Naive thymus-derived CD4-positive, alpha-beta T cell (primary cell): ENCODE data around the gene ADAMTS10. TPM values are rescaled to one million over a fixed set of nuclear protein-coding genes. Genes with fewer than 3 reads are reported as not detected.
A peak's percentile ranks its signal among the peaks of the same experiment; 100 is the strongest.
"Not testable (repeated sequence)": the region's sequence is repeated elsewhere in the genome, so short reads cannot be mapped to it uniquely, and the experiment has no call there.

Experiments used
- ATAC-seq: fragments of 150-1000 bp; cut with Tn5 transposase; 2 replicates; pipeline ENCODE4 v1.10.0; 2021; ENCODE audit warnings: mild to moderate bottlenecking, moderate library complexity
- CTCF ChIA-PET: fragments of 350-600 bp; sonication (Branson Sonifier 250); formaldehyde crosslinking; loops from one replicate; lab custom pipeline; 2021; ENCODE audit warnings: antibody characterized with exemption; lab: Charles Lee
- POLR2A ChIA-PET: fragments of 350-600 bp; sonication (Branson Sonifier 250); formaldehyde crosslinking; loops from one replicate; lab custom pipeline; 2021; ENCODE audit warnings: antibody characterized with exemption, inconsistent platforms; lab: Charles Lee
- DNase-seq, 9 donors: peaks; one replicate each; pipeline versions ENCODE4 v3.0.0 to v3.0.0-alpha.2; 2020 to 2022; ENCODE audit warnings: mixed read lengths in 1 of 9
- H3K27ac ChIP-seq: one replicate; pipeline ENCODE4 v1.7.0; 2013; ENCODE audit warnings: mild to moderate bottlenecking, low read depth, low read length, moderate library complexity
- H3K27me3 ChIP-seq, 2 donors: one replicate each; pipeline ENCODE4 v1.7.0; 2013; ENCODE audit warnings: low read length in 2 of 2, mild to moderate bottlenecking in 2 of 2, moderate library complexity in 2 of 2; ENCODE audit not compliant: control insufficient read depth in 2 of 2, insufficient read depth in 2 of 2
- H3K36me3 ChIP-seq, 3 experiments: 1 replicate in 2 of 3; 2 replicates in 1 of 3; pipeline ENCODE4 v1.7.0; 2013; ENCODE audit warnings: low read length in 3 of 3, mild to moderate bottlenecking in 3 of 3, moderate library complexity in 1 of 3; ENCODE audit not compliant: insufficient read depth in 3 of 3, control insufficient read depth in 2 of 3
- H3K4me1 ChIP-seq, 2 donors: one replicate each; pipeline ENCODE4 v1.7.0; 2013; ENCODE audit warnings: low read length in 2 of 2, mild to moderate bottlenecking in 2 of 2, moderate library complexity in 1 of 2; ENCODE audit not compliant: control insufficient read depth in 2 of 2, insufficient read depth in 2 of 2
- H3K4me3 ChIP-seq: 2 replicates; pipeline ENCODE4 v1.7.0; 2013; ENCODE audit warnings: mild to moderate bottlenecking, low read length
- H3K9me3 ChIP-seq, 3 experiments: 1 replicate in 2 of 3; 2 replicates in 1 of 3; pipeline ENCODE4 v1.7.0; 2013; ENCODE audit warnings: low read length in 3 of 3; ENCODE audit not compliant: control insufficient read depth in 2 of 3
- H3K27ac Mint-ChIP-seq, 9 donors: one replicate each; pipeline ENCODE4 v1.8.0; 2020 to 2022; ENCODE audit warnings: mixed read lengths in 9 of 9, mild to moderate bottlenecking in 8 of 9, moderate library complexity in 5 of 9, inconsistent platforms in 2 of 9
- H3K27me3 Mint-ChIP-seq, 5 donors: one replicate each; pipeline ENCODE4 v1.8.0; 2021 to 2022; ENCODE audit warnings: mixed read lengths in 5 of 5, mild to moderate bottlenecking in 1 of 5
- H3K36me3 Mint-ChIP-seq, 5 donors: one replicate each; pipeline ENCODE4 v1.8.0; 2020 to 2022; ENCODE audit warnings: mixed read lengths in 5 of 5, mild to moderate bottlenecking in 3 of 5, inconsistent platforms in 1 of 5
- H3K4me1 Mint-ChIP-seq, 7 donors: one replicate each; pipeline ENCODE4 v1.8.0; 2020 to 2022; ENCODE audit warnings: mixed read lengths in 7 of 7, mild to moderate bottlenecking in 3 of 7, inconsistent platforms in 1 of 7
- H3K4me3 Mint-ChIP-seq, 10 donors: one replicate each; pipeline ENCODE4 v1.8.0; 2020 to 2022; ENCODE audit warnings: mild to moderate bottlenecking in 10 of 10, mixed read lengths in 10 of 10, moderate library complexity in 6 of 10, inconsistent platforms in 2 of 10
- H3K9me3 Mint-ChIP-seq, 11 donors: one replicate each; pipeline ENCODE4 v1.8.0; 2020 to 2022; ENCODE audit warnings: mixed read lengths in 11 of 11, mild to moderate bottlenecking in 4 of 11, inconsistent platforms in 1 of 11, moderate library complexity in 1 of 11
- intact Hi-C, 2 donors: fragments of 100-400 bp; cut with micrococcal nuclease; formaldehyde crosslinking; loops; one replicate each; pipeline ENCODE4 v1.15.1; 2023
- polyA plus RNA-seq, 2 donors: library from polyadenylated mRNA; unstranded; fragments of 300-500 nt; fragmentation: Illumina TruSeq; gene quantifications; one replicate each; pipeline ENCODE4 v1.2.3, GENCODE V29; 2021
- total RNA-seq, 6 experiments: library from RNA in 5 of 6; stranded (reverse) in 5 of 6; gene quantifications; 1 replicate in 5 of 6; 2 replicates in 1 of 6; pipeline ENCODE4 v1.2.3 and lab custom pipeline; 2021 to 2026

ADAMTS10 gene
- total and polyA plus RNA-seq, 7 experiments from 2014 or later: 1.5 to 102 (median 78.7) TPM

GRCh38 chr19:8617984-8618383, 7.5 kb upstream of the ADAMTS10 start:
- ATAC-seq: no peak
- H3K36me3 ChIP-seq: no peaks in the 10 kb centered on the region
- DNase-seq: no peak
- intact Hi-C loops: no loop called here
- Mint-ChIP-seq H3K27ac (no peak overlapping the region), H3K4me3 (no peak overlapping the region), H3K9me3 (peaks cover 0 to 3% (median 0%) of the 10 kb centered on the region in 11 donors), H3K4me1 (peaks cover 6 to 16% (median 13%) of the 10 kb centered on the region in 7 donors), H3K36me3 (no peaks in the 10 kb centered on the region), H3K27me3 (peaks cover 0 to 5% (median 3%) of the 10 kb centered on the region in 5 donors)
- H3K27ac ChIP-seq: no peak overlapping the region
- ChIA-PET POLR2A (no interaction called here), CTCF (no interaction called here)
- H3K27me3 ChIP-seq: no peaks in the 10 kb centered on the region
- peaks cover 0 to 7% of the 10 kb centered on the region in 2 donors for H3K4me1 ChIP-seq
- no peak overlapping the region for H3K4me3 ChIP-seq
- H3K9me3 ChIP-seq: no peaks in the 10 kb centered on the region

DNA sequence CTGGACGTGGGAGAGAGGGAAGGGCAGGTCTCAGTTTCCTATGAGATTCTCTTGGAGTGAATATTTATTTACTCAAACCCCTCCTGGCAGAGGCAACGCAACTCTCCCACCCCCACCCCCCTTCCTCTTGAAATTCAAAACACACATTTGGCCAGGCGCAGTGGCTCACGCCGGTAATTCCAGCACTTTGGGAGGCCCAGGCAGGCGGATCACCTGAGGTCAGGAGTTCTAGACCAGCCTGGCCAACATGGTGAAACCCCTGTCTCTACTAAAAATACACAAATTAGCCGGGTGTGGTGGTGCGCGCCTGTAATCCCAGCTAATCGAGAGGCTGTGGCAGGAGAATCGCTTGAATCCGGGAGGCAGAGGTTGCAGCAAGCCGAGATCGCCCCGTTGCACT, 6.8 kb upstream of the ADAMTS10 start:
- H3K4me1 ChIP-seq, H3K9me3 ChIP-seq, H3K9me3 Mint-ChIP-seq, intact Hi-C loops, DNase-seq, H3K36me3 Mint-ChIP-seq, H3K4me3 Mint-ChIP-seq, H3K27ac Mint-ChIP-seq, H3K27me3 ChIP-seq, POLR2A ChIA-PET, CTCF ChIA-PET, ATAC-seq, H3K36me3 ChIP-seq, H3K4me3 ChIP-seq, H3K27ac ChIP-seq, H3K27me3 Mint-ChIP-seq: not testable (repeated sequence)
- H3K4me1 Mint-ChIP-seq: peaks cover 6 to 23% (median 17%) of the 10 kb centered on the region in 7 donors

- no peak for DNase-seq
- Mint-ChIP-seq H3K4me1 (peaks cover 8 to 26% (median 20%) of the 10 kb centered on the region in 7 donors), H3K4me3 (no peak overlapping the region), H3K27ac (no peak overlapping the region), H3K36me3 (no peaks in the 10 kb centered on the region), H3K9me3 (peaks cover 0 to 3% (median 0%) of the 10 kb centered on the region in 11 donors), H3K27me3 (peaks cover 0 to 6% (median 4%) of the 10 kb centered on the region in 5 donors)
- H3K27ac ChIP-seq: no peak overlapping the region
- intact Hi-C loops: no loop called here
- no peak for ATAC-seq
- H3K36me3 ChIP-seq: no peaks in the 10 kb centered on the region
- no peaks in the 10 kb centered on the region for H3K27me3 ChIP-seq
- POLR2A ChIA-PET: no interaction called here
- no peak overlapping the region for H3K4me3 ChIP-seq
- no peaks in the 10 kb centered on the region for H3K9me3 ChIP-seq
- CTCF ChIA-PET: interaction anchor here (0.7 kb wide), 1 partner anchor 210 kb away, joined by 5 read pairs; no protein-coding TSS in a partner anchor
- peaks cover 5 to 7% of the 10 kb centered on the region in 2 donors for H3K4me1 ChIP-seq
Observed at GRCh38 chr19:8616861-8617260, 6.3 kb upstream of the ADAMTS10 start.

DNA sequence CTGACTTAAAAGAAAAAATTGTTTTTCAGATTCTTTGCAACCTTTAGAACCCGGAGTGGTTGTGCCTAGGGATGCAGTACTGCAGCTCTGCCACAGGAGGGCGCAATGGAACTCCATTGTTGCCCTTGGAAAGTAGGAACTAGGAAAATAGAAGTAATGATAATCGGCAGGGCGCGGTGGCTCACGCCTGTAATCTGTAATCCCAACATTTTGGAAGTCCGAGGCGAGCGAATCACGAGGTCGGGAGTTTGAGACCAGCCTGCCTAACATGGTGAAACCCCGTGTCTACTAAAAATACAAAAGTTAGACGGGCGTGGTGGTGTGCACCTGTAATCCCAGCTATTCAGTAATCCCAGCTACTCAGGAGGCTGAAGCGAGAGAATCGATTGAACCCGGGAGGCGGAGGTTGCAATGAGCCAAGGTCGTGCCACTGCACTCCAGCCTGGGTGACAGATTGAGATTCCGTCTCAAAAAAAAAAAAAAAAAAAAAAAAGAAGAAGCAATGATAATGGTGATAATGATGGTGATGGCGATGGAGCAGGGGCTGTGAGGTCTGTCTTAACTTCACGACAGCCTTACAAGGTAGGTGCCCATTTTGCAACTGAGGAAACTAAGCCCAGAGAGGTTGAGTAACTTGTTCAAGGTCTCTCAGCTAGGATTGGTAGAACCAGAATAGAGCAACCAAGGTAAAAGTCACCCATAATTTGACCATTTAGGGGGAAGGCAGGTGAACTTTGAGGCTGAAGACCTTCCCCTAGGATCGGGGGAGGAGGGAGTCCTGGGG, 5.5 kb upstream of the ADAMTS10 start:
- DNase-seq: peak; percentile 37 to 70 (median 54)
- CTCF ChIA-PET: interaction anchor here (0.7 to 0.8 kb wide), 3 partner anchors 17 to 661 kb away, joined by 4 to 5 read pairs (median 4); no protein-coding TSS in a partner anchor
- no peaks in the 10 kb centered on the region for H3K9me3 ChIP-seq
- H3K4me1 ChIP-seq: peaks cover 7 to 11% of the 10 kb centered on the region in 2 donors
- no peak overlapping the region for H3K4me3 ChIP-seq
- Mint-ChIP-seq H3K4me1 (peaks cover 8 to 31% (median 25%) of the 10 kb centered on the region in 7 donors), H3K27me3 (peaks cover 0 to 10% (median 4%) of the 10 kb centered on the region in 5 donors), H3K27ac (peak overlapping the region in 6 of 9 donors; percentile 19 to 72 (median 48)), H3K4me3 (peak overlapping the region in 5 of 10 donors; percentile 2 to 74 (median 30)), H3K36me3 (no peaks in the 10 kb centered on the region), H3K9me3 (peaks cover 0 to 3% (median 0%) of the 10 kb centered on the region in 11 donors)
- peak; percentile 83 for ATAC-seq
- H3K36me3 ChIP-seq: no peaks in the 10 kb centered on the region
- no peak overlapping the region for H3K27ac ChIP-seq
- POLR2A ChIA-PET: interaction anchor here (0.8 kb wide), 1 partner anchor 110 kb away, joined by 3 read pairs; no protein-coding TSS in a partner anchor
- H3K27me3 ChIP-seq: no peaks in the 10 kb centered on the region
- intact Hi-C loops: loop anchor here (1.0 kb wide), 3 partner anchors 26 to 464 kb away; no protein-coding TSS in a partner anchor

DNA sequence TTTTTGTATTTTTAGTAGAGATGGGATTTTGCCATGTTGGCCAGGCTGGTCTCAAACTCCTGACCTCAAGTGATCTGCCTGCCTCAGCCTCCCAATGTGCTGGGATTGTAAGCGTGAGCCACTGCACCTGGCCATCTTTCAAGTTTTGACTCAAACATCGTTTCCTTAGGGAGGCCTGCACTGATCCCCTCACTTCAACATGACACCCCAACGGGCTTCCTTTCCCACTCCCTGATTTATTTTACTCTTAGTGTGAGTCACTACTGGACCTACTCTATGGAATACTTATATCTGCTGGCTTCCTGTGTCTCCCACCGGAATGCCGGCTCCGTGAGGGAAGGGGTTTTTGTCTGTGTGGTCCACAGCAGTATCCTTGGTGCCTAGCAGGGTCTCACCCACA, 4.5 kb upstream of the ADAMTS10 start:
- intact Hi-C loops: loop anchor here (1.0 kb wide), 3 partner anchors 27 to 465 kb away; no protein-coding TSS in a partner anchor
- Mint-ChIP-seq H3K4me3 (peak overlapping the region in 1 of 10 donors; percentile 7), H3K4me1 (peaks cover 12 to 35% (median 29%) of the 10 kb centered on the region in 7 donors), H3K27me3 (peaks cover 0 to 13% (median under 1%) of the 10 kb centered on the region in 5 donors), H3K9me3 (peaks cover 0 to 3% (median 0%) of the 10 kb centered on the region in 11 donors), H3K27ac (peak overlapping the region in 7 of 9 donors; percentile 29 to 72 (median 49)), H3K36me3 (peaks cover 0 to 2% (median 0%) of the 10 kb centered on the region in 5 donors)
- Histone ChIP-seq H3K4me1 (peaks cover 7 to 11% of the 10 kb centered on the region in 2 donors), H3K27ac (no peak overlapping the region), H3K27me3 (no peaks in the 10 kb centered on the region), H3K36me3 (peaks cover 0 to 4% (median 0%) of the 10 kb centered on the region in 3 experiments), H3K9me3 (no peaks in the 10 kb centered on the region), H3K4me3 (no peak overlapping the region)
- ChIA-PET POLR2A (interaction anchor here (0.8 kb wide), 1 partner anchor 109 kb away, joined by 3 read pairs; no protein-coding TSS in a partner anchor), CTCF (interaction anchor here (3.2 kb wide), 1 partner anchor 35 kb away, joined by 12 read pairs; no protein-coding TSS in a partner anchor)
- ATAC-seq (no peak), DNase-seq (no peak)

DNA sequence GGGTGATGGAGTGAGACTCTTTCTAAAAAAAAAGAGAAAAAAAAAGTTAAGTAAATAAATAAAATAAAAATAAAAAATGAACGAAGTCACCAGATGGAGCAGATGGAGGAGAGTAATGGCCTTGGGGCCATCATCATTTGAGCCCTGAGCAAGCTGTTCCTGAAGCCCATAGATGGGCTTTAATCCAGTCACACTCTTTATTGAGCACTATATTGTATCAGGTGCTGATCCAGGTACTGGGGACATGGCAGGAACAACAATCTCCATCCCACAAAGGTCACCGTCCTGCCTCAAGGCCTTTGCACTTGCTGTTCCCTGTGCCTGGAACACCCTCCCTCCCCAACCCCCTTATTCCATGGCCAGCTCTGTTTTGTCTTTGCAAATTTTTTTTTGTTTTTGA, 3.9 kb upstream of the ADAMTS10 start:
- peaks cover 0 to 3% (median 0%) of the 10 kb centered on the region in 11 donors for H3K9me3 Mint-ChIP-seq
- peak overlapping the region in 3 of 9 donors; percentile 6 to 64 (median 29) for H3K27ac Mint-ChIP-seq
- H3K4me1 Mint-ChIP-seq: peaks cover 16 to 40% (median 34%) of the 10 kb centered on the region in 7 donors
- Histone ChIP-seq H3K27me3 (no peaks in the 10 kb centered on the region), H3K9me3 (no peaks in the 10 kb centered on the region), H3K36me3 (peaks cover 0 to 9% (median 0%) of the 10 kb centered on the region in 3 experiments), H3K27ac (no peak overlapping the region), H3K4me1 (peaks cover 11% of the 10 kb centered on the region in 2 donors), H3K4me3 (no peak overlapping the region)
- H3K27me3 Mint-ChIP-seq: peaks cover 0 to 18% (median 0%) of the 10 kb centered on the region in 5 donors
- H3K36me3 Mint-ChIP-seq: peaks cover 0 to 5% (median 0%) of the 10 kb centered on the region in 5 donors
- DNase-seq: no peak
- H3K4me3 Mint-ChIP-seq: no peak overlapping the region
- intact Hi-C loops: no loop called here
- ChIA-PET POLR2A (no interaction called here), CTCF (interaction anchor here (1.0 to 3.2 kb wide), 2 partner anchors 27 to 34 kb away, joined by 6 to 12 read pairs; no protein-coding TSS in a partner anchor)
- no peak for ATAC-seq
